ENCODE data around the gene OPALIN. TPM values are rescaled to one million over a fixed set of nuclear protein-coding genes. Genes with fewer than 3 reads are reported as not detected.

Gene OPALIN
- total RNA-seq, 1 donor from 2014 or later = not detected

- Histone ChIP-seq H3K36me3 (no peaks in the 10 kb centered on the region), H3K4me1 (no peaks in the 10 kb centered on the region), H3K27me3 (no peaks in the 10 kb centered on the region), H3K9me3 (no peaks in the 10 kb centered on the region), H3K4me3 (no peak overlapping the region), H3K27ac (no peak overlapping the region)
- DNase-seq (no peak), ATAC-seq (no peak)
- TF ChIP-seq CTCF (IDR thresholded peaks at IDR 0.05) = no peak
- intact Hi-C loops (cut with DNase I) = no loop called here
Measured at GRCh38 chr10:96367470-96367869, 8.7 kb upstream of the OPALIN start.

- ATAC-seq = no peak
Measured at GRCh38 chr10:96366508-96366907, 7.7 kb upstream of the OPALIN start.

GRCh38 chr10:96365571-96365970 lies 6.8 kb upstream of the OPALIN start:
- no peak for DNase-seq
- no peak overlapping the region for H3K27ac ChIP-seq
- no peaks in the 10 kb centered on the region for H3K9me3 ChIP-seq
- H3K4me3 ChIP-seq = no peak overlapping the region
- ATAC-seq = no peak
- TF ChIP-seq CTCF (IDR thresholded peaks at IDR 0.05) = no peak
- H3K4me1 ChIP-seq = no peaks in the 10 kb centered on the region
- no peaks in the 10 kb centered on the region for H3K36me3 ChIP-seq
- intact Hi-C loops (cut with DNase I) = no loop called here
- H3K27me3 ChIP-seq = no peaks in the 10 kb centered on the region

More at GRCh38 chr10:96366508-96366907, 7.7 kb upstream of the OPALIN start:
- H3K27ac ChIP-seq = no peak overlapping the region
- H3K4me3 ChIP-seq = no peak overlapping the region
- no peak for TF ChIP-seq CTCF (IDR thresholded peaks at IDR 0.05)
- intact Hi-C loops (cut with DNase I) = no loop called here
- H3K36me3 ChIP-seq = no peaks in the 10 kb centered on the region
- no peaks in the 10 kb centered on the region for H3K27me3 ChIP-seq
- no peak for DNase-seq
- H3K9me3 ChIP-seq = no peaks in the 10 kb centered on the region
- H3K4me1 ChIP-seq = no peaks in the 10 kb centered on the region

- intact Hi-C loops (cut with DNase I) = no loop called here
- no peak overlapping the region for H3K4me3 ChIP-seq
- DNase-seq = no peak
- no peaks in the 10 kb centered on the region for H3K9me3 ChIP-seq
- H3K4me1 ChIP-seq = no peaks in the 10 kb centered on the region
- TF ChIP-seq CTCF (IDR thresholded peaks at IDR 0.05) = no peak
- no peak for ATAC-seq
- no peak overlapping the region for H3K27ac ChIP-seq
- H3K27me3 ChIP-seq = peaks cover 9% of the 10 kb centered on the region
- no peaks in the 10 kb centered on the region for H3K36me3 ChIP-seq
Measured at GRCh38 chr10:96360766-96361165, 2.0 kb upstream of the OPALIN start.

GRCh38 chr10:96360331-96360730 lies 1.5 kb upstream of the OPALIN start:
- no peak for ATAC-seq
- Histone ChIP-seq H3K9me3 (no peaks in the 10 kb centered on the region), H3K4me3 (no peak overlapping the region), H3K27ac (no peak overlapping the region), H3K4me1 (no peaks in the 10 kb centered on the region), H3K27me3 (peaks cover 9% of the 10 kb centered on the region), H3K36me3 (no peaks in the 10 kb centered on the region)
- DNase-seq = no peak
- intact Hi-C loops (cut with DNase I) = no loop called here
- no peak for TF ChIP-seq CTCF (IDR thresholded peaks at IDR 0.05)

GRCh38 chr10:96359616-96360015 lies 814 bp upstream of the OPALIN start:
- DNase-seq (no peak), ATAC-seq (no peak)
- Histone ChIP-seq H3K9me3 (no peaks in the 10 kb centered on the region), H3K27ac (no peak overlapping the region), H3K27me3 (peaks cover 9% of the 10 kb centered on the region), H3K4me3 (no peak overlapping the region), H3K36me3 (no peaks in the 10 kb centered on the region), H3K4me1 (no peaks in the 10 kb centered on the region)
- intact Hi-C loops (cut with DNase I) = no loop called here
- no peak for TF ChIP-seq CTCF (IDR thresholded peaks at IDR 0.05)

Measured in upper lobe of right lung (tissue), 1 donor.